Testis (tissue), 2 donors: ENCODE results near the gene RTN4IP1.

Experiments
- POLR2A ChIP-seq: fragments of 450-650 bp; IDR thresholded peaks from one replicate; pipeline ENCODE4 v1.6.1; 2017; ENCODE audit warnings: antibody characterized with exemption, mild to moderate bottlenecking, moderate library complexity
- TF ChIP-seq, protein P1 (sequence below), 3 experiments: fragments of 450-650 bp in 2 of 3; fragments of 200-600 bp in 1 of 3; sonication (generic) in 1 of 3; IDR thresholded peaks; one replicate each; pipeline ENCODE4 v1.5.1; 2016 to 2019; ENCODE audit warnings: antibody characterized with exemption in 3 of 3, mild to moderate bottlenecking in 2 of 3, moderate library complexity in 1 of 3

DNA sequence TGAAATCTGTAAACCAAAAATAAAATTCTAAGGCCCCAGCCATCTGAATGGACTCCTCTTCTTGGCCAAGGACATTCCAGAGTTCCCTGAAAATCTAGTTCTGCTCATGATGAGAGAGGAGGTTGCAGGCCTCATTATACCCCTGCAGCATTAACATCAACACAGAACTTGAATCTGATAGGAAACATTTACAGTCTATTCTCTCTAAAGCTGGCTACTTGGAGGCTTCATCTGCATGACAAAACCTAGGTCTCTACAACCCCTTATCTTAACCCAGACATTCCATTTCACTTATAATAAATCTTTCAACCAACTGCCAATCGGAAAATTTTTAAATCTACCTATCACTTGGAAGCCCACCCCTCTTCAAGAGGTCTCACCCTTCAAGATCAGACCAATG, 15.7 kb downstream of the RTN4IP1 start:
- TF ChIP-seq POLR2A = no peak
- TF ChIP-seq, protein P1, sequence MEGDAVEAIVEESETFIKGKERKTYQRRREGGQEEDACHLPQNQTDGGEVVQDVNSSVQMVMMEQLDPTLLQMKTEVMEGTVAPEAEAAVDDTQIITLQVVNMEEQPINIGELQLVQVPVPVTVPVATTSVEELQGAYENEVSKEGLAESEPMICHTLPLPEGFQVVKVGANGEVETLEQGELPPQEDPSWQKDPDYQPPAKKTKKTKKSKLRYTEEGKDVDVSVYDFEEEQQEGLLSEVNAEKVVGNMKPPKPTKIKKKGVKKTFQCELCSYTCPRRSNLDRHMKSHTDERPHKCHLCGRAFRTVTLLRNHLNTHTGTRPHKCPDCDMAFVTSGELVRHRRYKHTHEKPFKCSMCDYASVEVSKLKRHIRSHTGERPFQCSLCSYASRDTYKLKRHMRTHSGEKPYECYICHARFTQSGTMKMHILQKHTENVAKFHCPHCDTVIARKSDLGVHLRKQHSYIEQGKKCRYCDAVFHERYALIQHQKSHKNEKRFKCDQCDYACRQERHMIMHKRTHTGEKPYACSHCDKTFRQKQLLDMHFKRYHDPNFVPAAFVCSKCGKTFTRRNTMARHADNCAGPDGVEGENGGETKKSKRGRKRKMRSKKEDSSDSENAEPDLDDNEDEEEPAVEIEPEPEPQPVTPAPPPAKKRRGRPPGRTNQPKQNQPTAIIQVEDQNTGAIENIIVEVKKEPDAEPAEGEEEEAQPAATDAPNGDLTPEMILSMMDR (IDR thresholded peaks at IDR 0.05) = no peak
